AG04450 (cell line): ENCODE measurements around the gene SARS2. TPM values are rescaled to one million over a fixed set of nuclear protein-coding genes. Genes with fewer than 3 reads are reported as not detected.

ENCODE experiments used
- CTCF ChIA-PET: fragments of 300-600, 350-600 bp; formaldehyde crosslinking; extraction: SDS; loops from one replicate; lab custom pipeline; 2022; ENCODE audit warnings: antibody characterized with exemption, inconsistent platforms; lab: Charles Lee
- POLR2A ChIA-PET: fragments of 350-600 bp; formaldehyde crosslinking; extraction: SDS; loops from one replicate; lab custom pipeline; 2021; ENCODE audit warnings: antibody characterized with exemption, inconsistent platforms; lab: Yijun Ruan, JAX
- DNase-seq: peaks from one replicate; pipeline ENCODE4 v3.0.0-alpha.2; 2011; ENCODE audit warnings: low read depth, low spot score
- H3K27ac ChIP-seq: one replicate; pipeline ENCODE4 v1.5.1; 2012; ENCODE audit warnings: low read depth, low read length, control low read depth
- H3K27me3 ChIP-seq: one replicate; pipeline ENCODE4 v1.6.0; 2012; ENCODE audit warnings: low read length; ENCODE audit not compliant: control insufficient read depth, insufficient read depth
- H3K4me3 ChIP-seq: 2 replicates; pipeline ENCODE4 v1.5.1; 2011; ENCODE audit warnings: mild to moderate bottlenecking, low read depth, low read length, control low read depth
- H3K9me3 ChIP-seq: 2 replicates; pipeline ENCODE4 v1.5.1; 2012; ENCODE audit warnings: low read length; ENCODE audit not compliant: control insufficient read depth, insufficient read depth
- polyA plus RNA-seq: library from polyadenylated mRNA; depleted of rRNA; stranded (reverse); fragments of >200 nt; gene quantifications from 2 replicates; pipeline ENCODE4 v1.2.3, GENCODE V29; 2011
- TF ChIP-seq, protein P1 (sequence below): IDR thresholded peaks from 2 replicates; pipeline ENCODE4 v1.5.1; 2011; ENCODE audit warnings: low read depth, low read length, control low read depth, inconsistent platforms

SARS2 gene
- polyA plus RNA-seq, 1 experiment, result 10.1 TPM

DNA sequence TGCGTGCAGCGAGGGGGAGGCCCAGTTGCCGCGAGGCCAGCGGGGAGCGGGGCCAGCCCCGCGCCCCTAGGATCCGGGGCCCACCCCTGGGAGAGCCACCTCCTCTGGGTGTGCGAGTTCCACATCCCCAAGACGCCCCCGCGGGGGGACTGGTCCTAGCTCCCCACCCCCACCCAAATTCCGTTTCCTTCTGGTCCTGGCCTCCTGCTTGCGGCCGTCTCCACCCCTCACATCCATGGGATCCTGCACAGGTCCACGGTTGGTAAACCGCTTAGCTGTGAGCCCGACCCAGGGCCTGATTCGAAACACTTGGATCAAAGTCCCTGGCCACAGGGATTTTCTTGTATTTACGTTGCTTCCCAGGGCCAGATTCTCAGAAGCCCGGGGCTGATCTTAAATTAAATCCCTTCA lies 45.3 kb upstream of the SARS2 start:
- TF ChIP-seq, protein P1, sequence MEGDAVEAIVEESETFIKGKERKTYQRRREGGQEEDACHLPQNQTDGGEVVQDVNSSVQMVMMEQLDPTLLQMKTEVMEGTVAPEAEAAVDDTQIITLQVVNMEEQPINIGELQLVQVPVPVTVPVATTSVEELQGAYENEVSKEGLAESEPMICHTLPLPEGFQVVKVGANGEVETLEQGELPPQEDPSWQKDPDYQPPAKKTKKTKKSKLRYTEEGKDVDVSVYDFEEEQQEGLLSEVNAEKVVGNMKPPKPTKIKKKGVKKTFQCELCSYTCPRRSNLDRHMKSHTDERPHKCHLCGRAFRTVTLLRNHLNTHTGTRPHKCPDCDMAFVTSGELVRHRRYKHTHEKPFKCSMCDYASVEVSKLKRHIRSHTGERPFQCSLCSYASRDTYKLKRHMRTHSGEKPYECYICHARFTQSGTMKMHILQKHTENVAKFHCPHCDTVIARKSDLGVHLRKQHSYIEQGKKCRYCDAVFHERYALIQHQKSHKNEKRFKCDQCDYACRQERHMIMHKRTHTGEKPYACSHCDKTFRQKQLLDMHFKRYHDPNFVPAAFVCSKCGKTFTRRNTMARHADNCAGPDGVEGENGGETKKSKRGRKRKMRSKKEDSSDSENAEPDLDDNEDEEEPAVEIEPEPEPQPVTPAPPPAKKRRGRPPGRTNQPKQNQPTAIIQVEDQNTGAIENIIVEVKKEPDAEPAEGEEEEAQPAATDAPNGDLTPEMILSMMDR, result no peak
- POLR2A ChIA-PET, result interaction anchor here (0.6 to 1.4 kb wide), 4 partner anchors 13 to 602 kb away, joined by 3 to 6 read pairs (median 4); no protein-coding TSS in a partner anchor
- Histone ChIP-seq H3K4me3 (peak overlapping the region; percentile 74), H3K27me3 (no peaks in the 10 kb centered on the region), H3K27ac (peak overlapping the region; percentile 77), H3K9me3 (peaks cover 6% of the 10 kb centered on the region)
- no peak for DNase-seq
- CTCF ChIA-PET, result interaction anchor here (0.6 to 2.9 kb wide), 7 partner anchors 13 to 76 kb away, joined by 3 to 17 read pairs (median 9); partner anchors contain the start of genes MRPS12 and SARS2

DNA sequence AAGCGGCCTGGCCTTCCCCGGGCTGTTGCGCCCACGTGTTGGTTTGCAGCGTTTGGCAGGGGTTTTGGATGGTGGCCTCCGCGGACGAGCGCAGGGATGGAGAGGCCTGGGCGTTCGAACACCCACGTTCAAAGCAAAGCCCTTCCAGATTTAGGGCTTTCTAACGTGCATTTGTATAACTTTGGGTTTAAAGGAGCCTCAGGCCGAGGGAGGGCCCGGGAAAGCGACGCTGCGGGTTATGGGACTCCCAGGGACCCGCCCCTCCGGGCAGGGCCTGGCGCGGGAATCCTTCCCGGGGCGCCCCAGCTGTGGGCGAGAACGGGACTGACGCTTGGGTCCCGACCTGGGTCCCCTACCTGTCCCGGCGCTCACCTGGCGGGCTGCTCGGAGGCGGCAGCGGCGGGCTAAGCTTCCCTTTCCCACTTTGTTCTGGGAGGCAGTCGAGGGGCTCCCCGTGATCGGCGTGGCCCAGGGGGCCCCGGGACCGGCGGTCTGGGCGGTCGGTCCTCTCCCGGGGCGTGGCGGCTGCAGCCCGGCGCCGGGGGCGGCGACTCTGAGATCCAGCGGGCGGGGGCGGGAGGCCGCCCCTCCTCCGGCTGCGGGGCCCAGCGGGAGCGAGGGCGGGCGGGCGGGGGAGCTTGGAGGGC lies 44.8 kb upstream of the SARS2 start, which contains the start of gene FBXO17:
FBXO17 (minus strand) TSS at position 529 of the 647 bp plus-strand sequence. CDS start 25,423 bp downstream, outside the sequence.
- Histone ChIP-seq H3K4me3 (peak within 1 kb of the TSS; percentile 74), H3K27ac (peak within 1 kb of the TSS; percentile 84), H3K27me3 (no peaks in the 10 kb centered on the region), H3K9me3 (peaks cover under 1% of the 10 kb centered on the region)
- POLR2A ChIA-PET, result interaction anchor here (0.6 to 0.8 kb wide), 2 partner anchors 103 to 602 kb away, joined by 4 to 5 read pairs; no protein-coding TSS in a partner anchor
- TF ChIP-seq, protein P1, result no peak
- CTCF ChIA-PET, result interaction anchor here (0.6 to 2.9 kb wide), 7 partner anchors 13 to 573 kb away, joined by 3 to 17 read pairs (median 9); partner anchors contain the start of genes FAM98C, MRPS12 and SARS2
- DNase-seq, result no peak

DNA sequence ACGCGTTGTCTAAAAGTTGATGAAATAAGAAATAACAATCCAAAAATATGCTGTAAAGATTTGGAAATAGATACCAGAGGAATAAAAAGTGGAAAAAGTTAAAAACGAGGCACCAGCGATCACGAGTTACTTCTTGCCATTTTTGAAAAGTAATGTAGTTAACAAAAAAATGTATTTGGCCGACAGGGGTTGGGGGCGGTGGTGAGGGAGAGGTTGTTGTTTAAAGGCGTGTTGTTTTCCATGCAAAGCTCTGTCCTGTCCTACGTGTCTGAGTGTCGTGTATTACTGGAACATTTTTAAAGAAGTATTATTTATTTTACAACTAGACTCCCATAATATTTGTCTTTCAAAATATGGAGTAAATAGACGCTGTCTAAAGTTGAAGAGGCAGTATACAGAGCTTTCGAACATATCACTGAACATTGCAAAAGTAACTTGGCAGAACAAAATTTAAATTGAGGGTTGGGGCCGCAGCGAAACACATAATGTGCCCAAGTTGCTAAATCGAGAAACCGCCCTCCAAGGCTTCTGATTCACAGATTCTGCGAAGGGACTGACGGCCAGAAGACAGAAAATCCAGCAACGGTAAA lies 44.2 kb upstream of the SARS2 start:
- H3K27ac ChIP-seq, result peak overlapping the region; percentile 84
- H3K27me3 ChIP-seq, result no peaks in the 10 kb centered on the region
- TF ChIP-seq, protein P1, result no peak
- CTCF ChIA-PET, result interaction anchor here (0.6 to 2.9 kb wide), 5 partner anchors 12 to 572 kb away, joined by 3 to 17 read pairs (median 4); partner anchors contain the start of genes FAM98C, MRPS12 and SARS2
- POLR2A ChIA-PET, result no interaction called here
- no peaks in the 10 kb centered on the region; the same call in 1 of the 2 replicates for H3K9me3 ChIP-seq
- H3K4me3 ChIP-seq, result peak overlapping the region; percentile 74
- no peak for DNase-seq

DNA sequence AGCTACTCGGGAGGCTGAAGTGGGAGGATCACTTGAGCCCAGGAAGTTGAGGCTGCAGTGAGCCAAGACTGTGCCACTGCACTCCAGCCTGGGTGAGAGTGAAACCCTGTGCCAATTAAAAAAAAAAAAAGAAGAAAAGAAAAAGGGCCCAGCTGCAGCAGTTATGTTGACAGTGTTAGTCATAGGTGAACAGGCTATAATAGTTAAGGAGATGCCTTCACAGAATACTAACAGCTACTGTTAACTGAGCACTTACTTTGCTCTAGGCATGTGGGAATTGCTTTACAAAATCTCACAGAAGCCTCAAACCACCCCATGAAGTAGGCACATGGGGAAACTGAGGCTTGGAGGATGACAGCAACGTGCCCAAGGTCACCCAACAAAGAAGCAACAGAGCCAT lies 41.1 kb upstream of the SARS2 start:
- Histone ChIP-seq H3K27me3 (no peaks in the 10 kb centered on the region), H3K27ac (no peak overlapping the region), H3K4me3 (no peak overlapping the region), H3K9me3 (no peaks in the 10 kb centered on the region; the same call in 1 of the 2 replicates)
- ChIA-PET POLR2A (no interaction called here), CTCF (interaction anchor here (2.2 kb wide), 1 partner anchor 9 kb away, joined by 8 read pairs; no protein-coding TSS in a partner anchor)
- TF ChIP-seq, protein P1, result no peak
- no peak for DNase-seq
